Non-pigmented ciliary epithelial cell (primary cell): ENCODE results near the gene YWHAH.

ENCODE experiments used
- DNase-seq: peaks from one replicate; pipeline ENCODE4 v3.0.0-alpha.2; 2010; ENCODE audit warnings: low read depth

The YWHAH gene

GRCh38 chr22:31983911-31984656 lies 39.7 kb downstream of the YWHAH start:
- no peak for DNase-seq

DNA sequence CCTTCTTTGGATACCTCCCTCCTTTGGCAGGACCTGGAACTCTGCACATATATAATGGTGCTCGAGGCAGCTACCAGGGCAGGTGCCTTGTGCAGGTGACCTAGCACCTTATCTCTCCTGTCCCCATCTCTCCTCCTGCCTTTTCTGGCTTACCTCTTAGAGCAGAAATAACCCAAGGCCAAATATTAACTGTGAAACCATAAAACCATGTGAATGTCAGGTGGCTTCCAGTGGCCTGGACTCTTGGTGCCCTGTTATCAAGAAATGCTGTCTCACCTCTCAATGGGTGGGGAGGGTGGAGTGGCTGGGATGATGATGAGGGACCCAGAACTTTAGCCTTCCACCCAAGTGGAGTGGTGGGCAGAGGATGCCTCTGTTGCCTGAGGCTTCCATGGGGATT lies 42.9 kb downstream of the YWHAH start:
- DNase-seq = no peak

DNA sequence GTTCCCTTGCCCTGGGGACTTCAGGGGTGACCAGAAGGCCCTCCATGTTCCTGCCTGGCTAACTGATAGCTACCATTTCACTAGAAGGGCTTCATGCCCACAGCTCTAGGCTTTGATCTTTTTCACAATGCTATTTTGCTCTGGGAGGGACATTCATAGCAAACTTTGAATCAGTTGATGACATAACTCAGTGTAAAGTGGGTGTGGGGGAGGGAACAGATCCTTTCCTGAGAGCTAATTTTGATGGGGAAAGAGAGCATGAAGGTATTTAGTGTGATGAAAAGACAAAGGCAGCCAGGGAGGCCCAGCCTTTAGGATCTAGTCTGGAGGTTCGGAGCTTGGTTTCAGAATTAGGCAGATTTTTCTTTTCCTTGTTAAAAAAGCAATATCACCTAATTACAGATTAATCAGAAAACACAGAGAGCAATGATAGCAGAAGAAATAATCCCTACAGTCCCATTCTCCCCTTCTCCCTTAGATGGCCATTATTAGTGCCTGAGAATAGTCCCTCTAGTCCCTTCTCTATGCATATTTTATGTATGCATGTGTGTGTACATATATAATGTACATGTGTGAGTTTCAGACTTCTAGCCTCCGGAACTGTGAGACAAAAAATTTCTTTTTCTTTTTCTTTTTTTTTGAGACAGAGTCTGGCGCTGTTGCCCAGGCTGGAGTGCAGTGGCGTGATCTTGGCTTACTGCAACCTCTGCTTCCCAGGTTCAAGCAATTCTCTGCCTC lies 46.9 kb downstream of the YWHAH start:
- no peak for DNase-seq

- DNase-seq = no peak
Observed at GRCh38 chr22:31995046-31995445, 50.7 kb downstream of the YWHAH start.

- no peak for DNase-seq
Observed at GRCh38 chr22:31995807-31996206, 51.5 kb downstream of the YWHAH start.

DNA sequence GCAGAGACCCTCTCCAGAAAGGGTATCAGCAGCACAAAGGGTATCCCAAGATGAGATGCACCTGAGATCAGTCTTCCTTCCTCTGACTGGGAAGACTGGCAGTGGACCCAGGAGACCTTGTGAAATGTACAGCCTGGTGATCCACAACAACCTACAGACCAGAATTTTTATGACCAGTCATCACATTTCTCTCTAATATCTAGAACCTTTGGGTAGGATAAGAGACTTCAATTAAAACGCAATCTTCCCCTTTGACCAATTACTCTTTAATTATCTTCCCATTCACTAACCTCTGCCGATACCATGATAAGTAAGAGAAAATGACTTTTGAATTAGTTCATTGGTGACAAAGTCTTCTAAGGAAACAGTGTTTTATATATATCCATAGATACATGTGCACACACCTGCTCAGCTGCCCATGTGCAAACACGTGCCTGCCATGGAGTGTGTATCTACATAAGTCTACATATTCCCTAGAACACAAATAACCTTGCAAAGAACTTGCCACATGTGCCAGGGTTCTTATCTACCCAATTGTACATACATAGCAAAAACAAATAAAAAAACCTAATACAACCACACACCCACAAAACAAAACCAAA lies 54.5 kb downstream of the YWHAH start:
- no peak for DNase-seq

- DNase-seq = no peak
Observed at GRCh38 chr22:32000181-32000580, 55.8 kb downstream of the YWHAH start.

GRCh38 chr22:32005453-32005852 lies 61.1 kb downstream of the YWHAH start:
- peak; percentile 48 for DNase-seq
